Upper lobe of left lung (tissue), 6 donors: ENCODE data around the gene EVC2. TPM values are rescaled to one million over a fixed set of nuclear protein-coding genes. Genes with fewer than 3 reads are reported as not detected.

Source experiments
- ATAC-seq, 2 donors: fragments of 200-7000 bp; cut with Tn5 transposase; one replicate each; pipeline ENCODE4 v1.9.1; 2022; ENCODE audit warnings: mild to moderate bottlenecking in 2 of 2, moderate library complexity in 2 of 2; ENCODE audit not compliant: low FRiP score in 2 of 2
- DNase-seq, 2 donors: peaks; one replicate each; pipeline ENCODE4 v3.0.0-alpha.2; 2019 to 2020
- H3K27ac ChIP-seq, 4 donors: fragments of 200-600 bp; sonication (generic); one replicate each; pipeline ENCODE4 v1.5.1; 2016 to 2019
- H3K27me3 ChIP-seq, 4 donors: fragments of 200-600 bp; sonication (generic); one replicate each; pipeline ENCODE4 v1.5.1; 2017 to 2019
- H3K36me3 ChIP-seq, 4 donors: fragments of 200-600 bp; sonication (generic); one replicate each; pipeline ENCODE4 v1.5.1; 2016 to 2019
- H3K4me1 ChIP-seq, 4 donors: fragments of 200-600 bp; sonication (generic); one replicate each; pipeline ENCODE4 v1.5.1; 2018 to 2019
- H3K4me3 ChIP-seq, 4 donors: fragments of 200-600 bp; sonication (generic); one replicate each; pipeline ENCODE4 v1.5.1; 2017 to 2019; ENCODE audit warnings: mild to moderate bottlenecking in 2 of 4, moderate library complexity in 1 of 4
- H3K9me3 ChIP-seq, 4 donors: fragments of 200-600 bp; sonication (generic); one replicate each; pipeline ENCODE4 v1.5.1; 2018 to 2019
- EP300 ChIP-seq, 4 donors: sonication (generic); formaldehyde crosslinking; IDR thresholded peaks; one replicate each; pipeline ENCODE4 v1.5.1; 2017; ENCODE audit warnings: antibody characterized with exemption in 4 of 4, control low read depth in 2 of 4
- POLR2A ChIP-seq, 4 donors: fragments of 450-650 bp; IDR thresholded peaks; one replicate each; pipeline ENCODE4 v1.5.1; 2016 to 2017; ENCODE audit warnings: antibody characterized with exemption in 4 of 4, mild to moderate bottlenecking in 2 of 4
- POLR2AphosphoS5 ChIP-seq, 2 donors: sonication (generic); formaldehyde crosslinking; IDR thresholded peaks; one replicate each; pipeline ENCODE4 v1.5.1; 2017; ENCODE audit warnings: antibody characterized with exemption in 2 of 2
- WGBS, 2 donors: methylation state at CpG; one replicate each; pipeline ENCODE4 v1.1.5; 2017 to 2018; 5-methylcytosine and 5-hydroxymethylcytosine counted together
- total RNA-seq, 6 donors: library from RNA; depleted of rRNA in 4 of 6; stranded (reverse); fragments of >200 nt in 4 of 6; gene quantifications; one replicate each; pipeline versions ENCODE4 v1.1.0 to v1.2.1, GENCODE V29; 2016 to 2021
- TF ChIP-seq, protein P1 (sequence below), 6 experiments: fragments of 450-650 bp in 4 of 6; fragments of 200-600 bp in 2 of 6; sonication (generic) in 2 of 6; IDR thresholded peaks; one replicate each; pipeline ENCODE4 v1.5.1; 2016 to 2019; ENCODE audit warnings: antibody characterized with exemption in 6 of 6
- donor health status: DM: no; HTN: no; CAD: no; lungs with moderate emphysema.
- donor health status: DM: no; HTN: yes; CAD: no; lungs with severe emphysema.

EVC2 gene
- total RNA-seq, 6 donors from 2014 or later, result 3.2 to 26.2 (median 5.6) TPM

DNA sequence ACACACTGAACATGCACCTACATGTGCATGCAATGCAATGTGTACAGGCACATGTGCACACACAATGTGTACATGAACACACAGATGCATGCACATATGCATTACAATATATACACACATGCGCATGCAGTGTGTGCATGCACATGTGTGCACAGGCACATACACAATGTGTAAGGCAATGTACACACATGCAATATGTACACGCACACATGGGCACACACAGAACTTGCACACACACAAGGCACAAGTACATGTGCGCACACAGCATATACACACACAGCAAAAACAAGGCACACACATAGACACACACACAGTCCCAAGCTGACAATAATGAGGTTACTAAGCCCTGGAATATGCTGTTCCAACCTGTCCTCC is 76.3 kb downstream of the EVC2 start:
- no peaks in the 10 kb centered on the region for H3K4me1 ChIP-seq
- H3K36me3 ChIP-seq, result peaks cover 0 to 34% (median under 1%) of the 10 kb centered on the region in 4 donors
- no peak overlapping the region for H3K4me3 ChIP-seq
- WGBS, 2 donors, result 76 to 79% methylated on average over 3 of the region's 3 CpGs
- ATAC-seq (no peak), DNase-seq (no peak)
- TF ChIP-seq POLR2AphosphoS5 (IDR thresholded peaks at IDR 0.05), result no peak
- TF ChIP-seq, protein P1, sequence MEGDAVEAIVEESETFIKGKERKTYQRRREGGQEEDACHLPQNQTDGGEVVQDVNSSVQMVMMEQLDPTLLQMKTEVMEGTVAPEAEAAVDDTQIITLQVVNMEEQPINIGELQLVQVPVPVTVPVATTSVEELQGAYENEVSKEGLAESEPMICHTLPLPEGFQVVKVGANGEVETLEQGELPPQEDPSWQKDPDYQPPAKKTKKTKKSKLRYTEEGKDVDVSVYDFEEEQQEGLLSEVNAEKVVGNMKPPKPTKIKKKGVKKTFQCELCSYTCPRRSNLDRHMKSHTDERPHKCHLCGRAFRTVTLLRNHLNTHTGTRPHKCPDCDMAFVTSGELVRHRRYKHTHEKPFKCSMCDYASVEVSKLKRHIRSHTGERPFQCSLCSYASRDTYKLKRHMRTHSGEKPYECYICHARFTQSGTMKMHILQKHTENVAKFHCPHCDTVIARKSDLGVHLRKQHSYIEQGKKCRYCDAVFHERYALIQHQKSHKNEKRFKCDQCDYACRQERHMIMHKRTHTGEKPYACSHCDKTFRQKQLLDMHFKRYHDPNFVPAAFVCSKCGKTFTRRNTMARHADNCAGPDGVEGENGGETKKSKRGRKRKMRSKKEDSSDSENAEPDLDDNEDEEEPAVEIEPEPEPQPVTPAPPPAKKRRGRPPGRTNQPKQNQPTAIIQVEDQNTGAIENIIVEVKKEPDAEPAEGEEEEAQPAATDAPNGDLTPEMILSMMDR (IDR thresholded peaks at IDR 0.05), result no peak
- TF ChIP-seq POLR2A (IDR thresholded peaks at IDR 0.05), result no peak
- TF ChIP-seq EP300 (IDR thresholded peaks at IDR 0.05), result no peak
- no peaks in the 10 kb centered on the region for H3K27me3 ChIP-seq
- H3K9me3 ChIP-seq, result no peaks in the 10 kb centered on the region
- H3K27ac ChIP-seq, result no peak overlapping the region

DNA sequence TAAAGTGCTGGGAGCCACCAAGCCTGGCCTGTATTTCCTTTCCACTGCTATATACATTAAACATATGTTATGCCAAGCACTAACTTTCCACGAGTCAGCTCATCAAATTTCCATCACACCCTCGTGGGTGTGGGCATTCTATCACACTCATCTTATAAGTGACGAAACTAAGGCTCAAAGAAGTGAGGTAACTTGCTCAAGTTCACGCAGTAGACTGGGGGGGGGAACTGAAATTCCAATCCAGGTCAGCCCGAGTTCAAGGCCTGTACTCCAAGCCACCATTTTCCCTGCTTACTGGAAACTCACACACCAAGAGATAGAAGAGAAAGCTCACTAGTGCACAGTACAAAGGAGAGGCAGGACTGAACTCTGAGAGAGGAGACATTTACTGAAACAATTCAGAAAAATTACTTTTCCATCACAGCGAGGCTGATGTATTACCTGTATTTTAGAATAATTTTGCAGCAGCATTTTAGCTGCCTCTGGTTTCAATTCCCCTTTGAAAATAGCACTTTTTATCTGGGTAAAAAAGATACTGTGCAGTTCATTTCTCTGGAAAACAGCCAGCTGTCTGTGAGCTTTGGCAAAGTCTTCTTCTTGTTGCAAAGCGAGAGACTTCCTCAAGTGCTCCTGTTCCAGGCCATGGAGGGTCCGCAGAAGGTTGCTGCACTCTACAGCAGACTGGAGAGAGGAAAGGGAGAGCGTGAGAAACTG is 76.8 kb downstream of the EVC2 start:
- peaks cover 0 to 34% (median 2%) of the 10 kb centered on the region in 4 donors for H3K36me3 ChIP-seq
- 73 to 74% methylated on average over 9 of the region's 9 CpGs for WGBS, 2 donors
- no peaks in the 10 kb centered on the region for H3K9me3 ChIP-seq
- no peak overlapping the region for H3K4me3 ChIP-seq
- no peak overlapping the region for H3K27ac ChIP-seq
- DNase-seq, result no peak
- TF ChIP-seq EP300 (IDR thresholded peaks at IDR 0.05) (no peak), POLR2A (IDR thresholded peaks at IDR 0.05) (no peak), POLR2AphosphoS5 (IDR thresholded peaks at IDR 0.05) (no peak)
- TF ChIP-seq, protein P1 (IDR thresholded peaks at IDR 0.05), result no peak
- ATAC-seq, result no peak
- H3K4me1 ChIP-seq, result no peaks in the 10 kb centered on the region
- no peaks in the 10 kb centered on the region for H3K27me3 ChIP-seq

DNA sequence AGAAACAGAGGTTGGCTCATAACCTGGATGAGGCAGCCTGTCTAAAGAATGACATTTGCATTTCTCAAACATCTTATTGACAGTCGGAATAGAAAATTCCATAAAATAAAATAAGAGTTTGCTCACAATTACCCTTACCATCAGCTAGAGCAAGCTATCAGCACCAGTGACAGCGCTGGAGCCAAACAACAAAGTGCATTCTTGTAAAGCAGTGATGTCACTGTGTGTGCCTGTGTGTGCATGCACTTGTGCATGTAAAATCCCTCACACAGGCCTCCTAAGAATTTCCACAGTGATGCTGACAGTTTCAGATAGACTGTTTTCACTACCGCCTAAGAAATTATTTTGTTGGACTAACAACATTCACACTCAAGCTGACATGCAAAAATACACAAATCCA is 77.6 kb downstream of the EVC2 start:
- TF ChIP-seq, protein P1 (IDR thresholded peaks at IDR 0.05), result no peak
- TF ChIP-seq EP300 (IDR thresholded peaks at IDR 0.05) (no peak), POLR2A (IDR thresholded peaks at IDR 0.05) (no peak), POLR2AphosphoS5 (IDR thresholded peaks at IDR 0.05) (no peak)
- H3K36me3 ChIP-seq, result peaks cover 0 to 34% (median 2%) of the 10 kb centered on the region in 4 donors

DNA sequence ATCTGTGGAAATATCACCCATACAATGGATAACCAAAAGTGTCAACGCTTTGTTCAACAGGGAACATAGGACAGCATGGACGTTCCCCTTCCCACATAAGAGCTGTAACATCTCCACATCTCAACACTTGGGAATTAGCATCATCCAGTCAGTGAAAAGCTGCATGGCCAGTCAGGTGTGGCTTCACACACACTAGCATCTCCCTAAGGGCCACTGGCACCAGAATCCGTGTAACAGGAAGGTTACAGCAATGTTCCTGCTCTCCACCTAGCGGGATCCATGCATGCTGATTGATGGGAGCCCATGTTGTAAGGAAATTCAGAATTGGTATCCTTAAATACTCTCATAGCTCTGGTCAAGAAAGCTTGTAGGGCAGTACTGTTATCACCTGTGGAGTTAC is 78.8 kb downstream of the EVC2 start:
- no peak for ATAC-seq
- Histone ChIP-seq H3K27me3 (no peaks in the 10 kb centered on the region), H3K9me3 (no peaks in the 10 kb centered on the region), H3K36me3 (peaks cover 0 to 46% (median 2%) of the 10 kb centered on the region in 4 donors), H3K4me3 (no peak overlapping the region), H3K27ac (no peak overlapping the region), H3K4me1 (no peaks in the 10 kb centered on the region)
- TF ChIP-seq POLR2AphosphoS5 (IDR thresholded peaks at IDR 0.05) (no peak), EP300 (IDR thresholded peaks at IDR 0.05) (no peak), POLR2A (IDR thresholded peaks at IDR 0.05) (no peak)
- TF ChIP-seq, protein P1 (IDR thresholded peaks at IDR 0.05), result no peak
- 89 to 95% methylated on average over 3 to 4 of the region's 4 CpGs for WGBS, 2 donors
- DNase-seq, result no peak

More for the DNA sequence above, 77.6 kb downstream of the EVC2 start:
- DNase-seq, result no peak
- no peak for ATAC-seq
- Histone ChIP-seq H3K4me1 (no peaks in the 10 kb centered on the region), H3K9me3 (no peaks in the 10 kb centered on the region), H3K4me3 (no peak overlapping the region), H3K27me3 (no peaks in the 10 kb centered on the region), H3K27ac (no peak overlapping the region)
- 96 to 98% methylated on average over 3 of the region's 3 CpGs for WGBS, 2 donors

DNA sequence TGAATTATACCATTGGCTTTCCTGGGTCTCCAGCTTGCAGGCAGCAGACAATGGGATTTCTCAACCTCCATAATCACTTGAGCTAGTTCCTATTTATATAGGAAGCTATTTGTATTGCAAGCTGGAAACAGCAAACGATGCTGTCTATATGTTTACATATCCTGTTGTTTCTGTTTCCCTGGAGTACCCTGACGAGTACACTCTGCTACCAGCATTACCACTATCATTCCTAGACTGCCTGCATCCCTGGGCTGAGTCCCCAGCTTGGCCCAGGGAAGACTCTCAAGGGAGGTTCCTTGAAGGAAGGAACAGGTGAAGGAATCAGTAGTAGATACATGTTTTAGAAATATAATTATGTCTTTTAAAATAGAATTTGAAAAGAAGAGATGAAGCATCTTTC is 81.4 kb downstream of the EVC2 start:
- no peaks in the 10 kb centered on the region for H3K4me1 ChIP-seq
- DNase-seq, result no peak
- no peaks in the 10 kb centered on the region for H3K27me3 ChIP-seq
- no peak overlapping the region for H3K4me3 ChIP-seq
- H3K9me3 ChIP-seq, result no peaks in the 10 kb centered on the region
- H3K27ac ChIP-seq, result no peak overlapping the region
- H3K36me3 ChIP-seq, result peaks cover 3 to 70% (median 9%) of the 10 kb centered on the region in 4 donors
- ATAC-seq, result no peak
- WGBS, 2 donors, result 59 to 60% methylated on average over 2 of the region's 2 CpGs
- no peak for TF ChIP-seq POLR2AphosphoS5 (IDR thresholded peaks at IDR 0.05)
- TF ChIP-seq, protein P1 (IDR thresholded peaks at IDR 0.05), result no peak
- no peak for TF ChIP-seq POLR2A (IDR thresholded peaks at IDR 0.05)
- no peak for TF ChIP-seq EP300 (IDR thresholded peaks at IDR 0.05)
